ENCODE measurements around the gene SMYD3. TPM values are rescaled to one million over a fixed set of nuclear protein-coding genes. Genes with fewer than 3 reads are reported as not detected.

SMYD3 gene
- total RNA-seq, 1 donor from 2014 or later: 46.7 TPM

- no peak for DNase-seq (ENCODE audit: low spot score)
Observed at GRCh38 chr1:246470585-246470984, 36.5 kb downstream of the SMYD3 start.

GRCh38 chr1:246462986-246463385, 44.1 kb downstream of the SMYD3 start:
- DNase-seq (ENCODE audit: low spot score): no peak

DNA sequence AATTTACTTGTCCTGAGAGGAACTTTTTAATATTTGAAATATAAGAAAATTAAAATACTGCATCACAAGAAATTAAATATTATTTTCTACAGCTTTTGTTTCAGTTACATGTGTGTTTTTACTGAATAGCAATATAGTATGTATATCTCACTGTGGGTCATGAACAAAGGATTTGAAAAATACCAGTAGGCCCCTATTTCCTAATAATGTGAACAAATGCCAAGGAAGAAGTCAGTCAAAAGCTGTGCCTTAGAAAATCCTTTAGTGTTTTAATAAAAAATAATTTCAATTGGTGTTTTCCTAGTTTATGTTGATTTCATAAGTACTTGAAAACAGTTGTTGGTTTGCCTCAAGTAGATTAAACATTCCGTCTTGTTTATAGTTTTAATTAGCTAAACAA, 46.7 kb downstream of the SMYD3 start:
- peak; percentile 20 for DNase-seq (ENCODE audit: low spot score)

DNA sequence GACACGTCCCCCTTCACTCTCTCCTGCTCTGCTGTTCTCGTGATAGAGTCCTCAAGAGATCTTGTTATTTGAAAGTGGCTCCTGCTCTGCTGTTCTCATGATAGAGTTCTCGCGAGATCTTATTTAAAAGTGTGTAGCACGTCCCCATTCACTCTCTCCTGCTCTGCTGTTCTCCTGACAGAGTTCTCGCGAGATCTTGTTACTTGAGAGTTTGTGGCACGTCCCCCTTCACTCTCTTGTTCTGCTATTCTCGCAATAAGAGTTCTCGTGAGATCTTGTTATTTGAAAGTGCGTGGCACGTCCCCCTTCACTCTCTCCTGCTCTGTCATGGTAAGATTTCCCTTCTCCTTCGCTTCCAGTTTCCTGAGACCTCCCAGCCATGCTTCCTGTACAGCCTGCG, 47.9 kb downstream of the SMYD3 start:
- no peak for DNase-seq (ENCODE audit: low spot score)

- no peak for DNase-seq (ENCODE audit: low spot score)
Observed at GRCh38 chr1:246455476-246455875, 51.6 kb downstream of the SMYD3 start.

DNA sequence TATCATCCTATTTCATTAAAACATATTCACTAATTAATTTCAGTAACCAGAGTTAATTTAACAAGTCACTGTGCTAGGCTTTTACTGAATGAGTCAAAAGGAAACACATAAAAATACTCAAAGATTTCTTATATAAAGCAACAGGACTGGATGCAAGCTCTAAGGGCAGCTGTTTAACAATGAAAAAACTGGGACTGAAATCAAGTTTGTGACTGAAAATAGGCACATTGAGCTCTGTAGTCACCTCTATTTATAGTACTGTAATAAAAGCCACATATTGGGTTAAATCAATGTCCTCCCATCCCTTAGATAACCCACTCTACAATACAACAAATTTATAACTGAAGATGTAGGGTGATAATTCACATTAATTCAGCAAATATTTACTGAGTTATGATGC, 52.4 kb downstream of the SMYD3 start:
- no peak for DNase-seq (ENCODE audit: low spot score)

- no peak for DNase-seq (ENCODE audit: low spot score)
Observed at GRCh38 chr1:246450611-246451251, 56.3 kb downstream of the SMYD3 start.

- no peak for DNase-seq (ENCODE audit: low spot score)
Observed at GRCh38 chr1:246448373-246448772, 58.7 kb downstream of the SMYD3 start.

GRCh38 chr1:246447501-246447900, 59.6 kb downstream of the SMYD3 start:
- no peak for DNase-seq (ENCODE audit: low spot score)

GRCh38 chr1:246445503-246445902, 61.6 kb downstream of the SMYD3 start:
- no peak for DNase-seq (ENCODE audit: low spot score)

DNA sequence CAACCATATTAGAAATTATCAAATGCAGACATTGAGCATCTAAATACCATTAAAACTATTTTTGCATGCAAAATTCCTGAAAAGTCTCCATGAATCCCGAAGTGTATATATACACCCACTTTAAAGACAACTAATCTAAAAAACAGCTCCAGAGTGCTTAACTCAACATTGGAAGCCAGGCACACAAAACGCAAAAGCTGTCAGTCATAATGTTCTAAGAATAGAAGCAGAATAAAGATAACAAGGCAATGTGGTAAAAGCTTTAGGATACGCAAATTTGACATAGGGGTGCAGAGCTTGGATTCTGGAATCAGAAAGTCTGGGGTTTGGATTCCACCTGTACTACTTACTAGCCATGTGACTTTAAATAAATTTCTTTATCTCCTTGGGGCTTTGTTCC, 62.5 kb downstream of the SMYD3 start:
- no peak for DNase-seq (ENCODE audit: low spot score)

GRCh38 chr1:246437961-246438360, 69.1 kb downstream of the SMYD3 start:
- no peak for DNase-seq (ENCODE audit: low spot score)

- DNase-seq (ENCODE audit: low spot score): no peak
Observed at GRCh38 chr1:246435421-246436041, 71.5 kb downstream of the SMYD3 start.

DNA sequence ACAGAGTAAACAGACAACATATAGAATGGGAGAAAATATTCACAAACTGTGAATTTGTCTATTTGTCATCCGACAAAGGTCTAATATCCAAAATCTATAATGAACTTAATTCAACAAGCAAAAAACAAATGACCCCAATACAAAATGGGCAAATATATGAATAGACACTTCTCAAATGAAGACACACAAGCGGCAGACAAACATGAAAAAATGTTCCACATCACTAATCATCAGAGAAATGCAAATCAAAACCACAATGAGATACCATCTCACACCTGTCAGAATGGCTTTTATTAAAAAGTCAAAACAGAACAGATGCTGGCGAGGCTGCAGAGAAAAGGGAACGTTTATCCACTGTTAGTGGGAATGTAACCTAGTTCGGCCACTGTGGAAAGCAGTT, 72.7 kb downstream of the SMYD3 start:
- no peak for DNase-seq (ENCODE audit: low spot score)

- no peak for DNase-seq (ENCODE audit: low spot score)
Observed at GRCh38 chr1:246428542-246429308, 78.4 kb downstream of the SMYD3 start.

DNA sequence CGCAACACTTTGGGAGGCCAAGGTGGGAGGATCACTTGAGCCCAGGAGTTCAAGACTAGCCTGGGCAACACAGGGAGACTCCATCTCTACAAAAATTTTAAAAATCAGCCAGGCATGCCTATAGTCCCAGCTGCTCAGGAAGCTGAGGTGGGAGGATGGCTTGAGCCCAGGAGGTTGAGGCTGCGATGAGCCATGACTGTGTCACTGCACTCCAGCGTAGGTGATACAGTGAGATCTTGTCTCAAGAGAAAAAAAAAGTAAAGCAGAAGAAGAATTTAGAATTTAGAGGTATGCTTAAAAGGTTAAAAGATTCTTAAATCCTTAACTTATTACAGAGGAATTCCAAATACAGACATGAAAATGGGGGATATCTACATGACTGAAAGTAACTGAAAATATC, 79.5 kb downstream of the SMYD3 start:
- DNase-seq (ENCODE audit: low spot score): no peak

GRCh38 chr1:246425895-246426294, 81.2 kb downstream of the SMYD3 start:
- no peak for DNase-seq (ENCODE audit: low spot score)

DNA sequence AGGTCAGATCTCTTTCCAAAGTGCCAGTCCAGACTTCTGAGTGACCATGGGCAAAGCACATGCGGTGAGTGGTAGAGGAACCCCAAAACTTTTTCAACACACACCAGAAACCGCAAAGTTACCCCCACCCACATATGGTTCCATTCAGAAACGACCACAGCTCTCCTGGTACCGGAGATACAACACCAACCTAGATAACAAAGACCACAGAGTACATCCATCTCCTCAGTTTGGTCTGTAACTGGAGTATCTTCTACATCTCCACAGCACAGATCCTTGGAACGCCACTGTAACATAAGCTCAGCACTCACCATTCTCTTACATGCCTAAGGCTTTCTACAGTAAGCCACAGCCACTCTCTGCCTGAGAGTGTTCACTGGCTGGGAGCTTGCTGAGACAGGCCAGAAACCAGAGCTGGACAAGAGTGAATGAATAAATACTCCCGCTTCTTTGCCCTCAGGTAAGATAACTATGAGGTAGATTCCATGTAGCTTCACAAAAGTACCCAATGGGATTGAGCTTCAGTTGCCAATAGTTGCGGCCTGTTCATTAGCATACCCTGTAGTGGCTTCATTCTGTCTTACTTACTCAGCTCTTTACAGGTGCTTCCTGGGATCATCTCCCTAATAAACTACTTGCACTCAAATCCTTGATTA, 81.8 kb downstream of the SMYD3 start:
- peak; percentile 22 for DNase-seq (ENCODE audit: low spot score)

DNA sequence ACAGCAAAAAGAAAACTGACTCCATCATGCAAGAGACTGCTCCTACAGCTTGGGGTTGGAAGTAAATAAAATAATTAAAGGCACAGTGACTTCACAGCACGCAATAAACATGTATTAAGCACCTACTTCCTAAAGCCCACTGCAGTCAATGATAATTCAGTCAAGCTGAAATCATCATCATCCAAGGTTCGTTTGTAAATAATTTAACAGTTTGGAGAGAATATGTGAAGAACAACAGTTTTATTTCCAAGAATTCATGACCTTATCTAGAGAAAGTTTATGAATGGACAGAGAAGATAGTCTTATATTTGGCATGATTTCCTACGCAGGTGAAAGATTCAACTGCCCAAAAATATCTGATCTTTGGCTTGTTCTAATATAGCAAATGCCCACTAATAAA, 86.8 kb downstream of the SMYD3 start:
- no peak for DNase-seq (ENCODE audit: low spot score)

- DNase-seq (ENCODE audit: low spot score): no peak
Observed at GRCh38 chr1:246418565-246419312, 88.3 kb downstream of the SMYD3 start.

DNA sequence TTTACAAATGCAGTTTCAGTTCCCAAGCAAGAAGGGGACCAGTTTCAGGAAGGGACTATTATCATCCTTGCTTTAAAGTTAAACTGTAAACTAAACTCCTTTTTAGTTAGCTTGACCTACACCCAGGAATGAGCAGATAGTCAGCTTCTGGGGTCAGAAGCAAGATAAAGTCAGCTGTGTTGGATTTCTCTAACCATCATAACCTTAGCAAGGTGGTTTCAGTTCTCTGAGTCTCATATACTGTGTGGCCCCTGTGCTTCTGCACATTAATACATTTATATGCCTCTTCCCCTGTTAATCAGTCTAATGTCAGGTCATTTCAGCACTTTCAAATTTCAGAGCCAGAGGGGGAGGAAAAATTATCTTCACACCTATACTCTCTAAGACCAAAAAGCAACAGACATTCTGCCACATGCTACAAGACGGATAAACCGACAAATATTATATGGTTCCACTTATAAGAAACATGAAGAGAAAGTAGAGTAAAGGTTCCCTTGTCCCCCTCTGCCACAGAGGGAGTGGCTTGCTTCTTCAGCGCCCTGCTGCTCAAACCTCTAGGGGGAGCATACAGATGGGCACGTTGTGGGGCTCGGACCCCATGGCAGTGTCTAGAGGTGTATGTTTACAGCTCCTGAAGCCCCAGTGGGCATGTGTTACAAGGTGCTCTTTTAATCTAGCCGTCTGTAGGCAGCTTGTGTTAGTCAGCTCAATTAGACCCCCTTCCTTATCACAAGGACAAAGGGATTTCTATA, 89.1 kb downstream of the SMYD3 start:
- no peak for DNase-seq (ENCODE audit: low spot score)
